HG03196 (cell line): ENCODE measurements around the gene WDR27.

Source experiments
- ATAC-seq: cut with Tn5 transposase; IDR thresholded peaks from one replicate; pipeline ENCODE4 v1.9.1; 2021; ENCODE audit not compliant: unreplicated experiment

WDR27 gene

DNA sequence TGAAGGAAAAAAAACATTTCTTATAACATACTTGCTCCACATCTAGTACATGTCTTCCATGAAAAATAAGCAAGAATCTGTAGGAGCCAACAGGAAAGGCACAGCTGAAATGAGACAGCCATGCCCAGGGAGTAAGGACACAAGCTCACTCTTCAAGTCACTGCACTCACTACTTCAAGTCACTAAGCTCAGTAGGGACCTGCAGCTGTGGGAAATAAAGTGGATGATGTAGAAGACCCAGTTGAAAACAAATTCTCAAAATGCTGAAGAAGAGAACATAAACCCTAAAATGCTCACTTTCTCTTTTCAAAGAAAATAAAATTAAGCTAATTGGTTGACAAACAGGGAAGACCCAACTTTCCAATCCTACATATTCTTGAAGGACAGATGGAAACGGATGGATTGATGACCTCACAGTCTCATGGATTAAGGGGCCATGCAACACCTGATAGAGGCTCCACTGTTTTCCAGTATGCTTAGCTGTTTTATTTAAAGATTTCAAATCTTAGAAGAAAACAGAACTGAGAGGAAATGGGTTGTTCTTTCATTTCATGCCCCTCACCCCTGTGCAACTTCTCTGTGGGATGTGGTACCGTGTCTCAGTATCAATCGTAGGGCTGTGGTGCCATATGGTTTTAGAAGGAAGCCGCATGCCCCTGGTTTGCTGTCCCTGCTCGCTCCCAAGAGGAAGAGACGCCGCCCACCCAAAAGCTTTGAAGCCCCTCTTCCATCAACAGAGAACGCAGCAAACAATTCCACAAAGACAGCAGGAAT, 133.3 kb downstream of the WDR27 start:
- ATAC-seq = no peak

- ATAC-seq = no peak
Observed at GRCh38 chr6:169567819-169568218, 134.0 kb downstream of the WDR27 start.

- no peak for ATAC-seq
Observed at GRCh38 chr6:169566961-169567750, 134.7 kb downstream of the WDR27 start.

DNA sequence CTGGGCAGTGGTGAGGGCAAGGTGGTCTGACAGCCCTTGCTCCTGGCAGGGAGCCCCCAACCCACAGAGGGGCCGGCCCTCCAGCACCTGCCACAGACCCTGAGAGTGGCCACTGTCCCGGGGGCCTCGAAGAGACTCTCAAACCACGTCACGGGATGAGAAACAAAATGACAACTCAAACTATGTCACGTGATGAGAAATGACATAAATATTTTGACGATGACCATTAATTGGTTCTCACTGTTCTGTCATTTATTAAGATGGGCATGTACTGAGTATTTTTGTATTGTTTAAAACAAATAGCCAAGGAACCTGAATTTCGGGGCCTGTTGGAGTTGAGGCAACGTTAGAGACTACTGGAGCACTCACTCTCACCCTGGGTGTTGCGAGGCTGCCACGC, 135.5 kb downstream of the WDR27 start:
- ATAC-seq = no peak

DNA sequence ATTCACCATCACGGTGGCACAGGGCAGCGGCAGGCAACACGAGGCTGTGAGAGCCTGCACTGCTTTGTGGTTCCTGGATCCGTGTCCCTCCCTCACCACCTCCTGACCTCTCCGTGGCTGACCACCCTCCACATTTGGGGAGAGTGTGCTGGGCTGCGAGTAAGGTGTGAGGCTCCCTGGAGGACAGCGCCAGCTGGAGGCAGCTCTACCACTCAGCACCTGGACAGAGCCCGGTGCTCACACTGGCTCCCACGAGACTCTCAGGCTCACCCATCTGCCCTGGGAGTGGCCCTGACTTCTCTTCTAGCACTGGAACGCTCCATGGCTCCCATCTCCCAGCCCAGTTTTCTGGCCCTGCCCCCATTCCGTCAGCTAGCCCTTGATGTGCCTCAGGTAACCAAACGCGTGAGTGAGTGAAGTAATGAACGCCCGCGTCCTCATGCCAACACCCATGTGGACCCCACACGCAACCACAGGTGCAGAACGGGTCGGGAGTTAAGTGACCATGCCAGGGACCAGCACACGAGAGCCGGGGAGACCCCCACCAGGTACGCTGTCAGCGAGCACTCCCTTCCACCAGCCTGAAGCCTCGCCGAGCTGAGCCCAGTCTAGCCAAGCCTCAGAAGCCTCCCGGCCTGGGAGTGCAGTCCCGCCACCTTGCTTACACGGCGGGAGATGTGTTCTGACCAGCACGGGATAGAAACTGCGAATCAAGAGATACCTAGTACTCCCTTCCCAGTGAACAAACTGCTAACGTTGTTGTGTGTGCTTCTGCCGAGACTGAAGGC, 137.2 kb downstream of the WDR27 start:
- no peak for ATAC-seq

- no peak for ATAC-seq
Observed at GRCh38 chr6:169561665-169562064, 140.2 kb downstream of the WDR27 start.

GRCh38 chr6:169559592-169559991, 142.2 kb downstream of the WDR27 start:
- no peak for ATAC-seq

DNA sequence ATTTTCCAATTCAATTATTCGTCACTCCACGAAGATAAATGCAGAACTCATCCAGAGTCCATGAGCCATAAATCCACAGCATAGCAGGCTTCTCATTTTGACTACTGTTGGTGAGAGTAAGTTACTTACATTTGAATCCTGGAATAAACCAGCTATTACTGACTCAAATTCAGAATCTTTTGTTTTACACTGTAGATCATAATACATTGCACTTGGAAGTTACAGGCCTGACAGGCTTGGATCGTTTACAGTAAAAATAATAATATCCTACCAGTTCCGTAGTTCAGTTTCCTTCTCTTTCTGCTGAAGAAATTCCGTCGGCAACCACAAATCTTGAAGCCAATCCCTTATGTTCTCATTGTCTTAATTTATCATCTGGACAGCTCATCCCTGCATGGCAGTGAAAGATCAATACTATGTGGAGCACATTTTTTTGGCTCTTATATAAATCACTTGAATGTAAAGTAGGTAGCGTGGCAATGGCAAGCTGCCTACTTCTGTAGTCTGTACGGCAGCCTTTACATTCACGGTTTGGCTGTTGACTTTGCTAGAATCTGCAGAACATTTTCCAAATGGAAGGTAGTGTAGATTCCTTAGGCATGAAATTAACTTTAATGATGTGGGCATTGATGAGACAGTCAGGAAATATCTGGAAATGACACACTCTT, 142.9 kb downstream of the WDR27 start:
- ATAC-seq = no peak

DNA sequence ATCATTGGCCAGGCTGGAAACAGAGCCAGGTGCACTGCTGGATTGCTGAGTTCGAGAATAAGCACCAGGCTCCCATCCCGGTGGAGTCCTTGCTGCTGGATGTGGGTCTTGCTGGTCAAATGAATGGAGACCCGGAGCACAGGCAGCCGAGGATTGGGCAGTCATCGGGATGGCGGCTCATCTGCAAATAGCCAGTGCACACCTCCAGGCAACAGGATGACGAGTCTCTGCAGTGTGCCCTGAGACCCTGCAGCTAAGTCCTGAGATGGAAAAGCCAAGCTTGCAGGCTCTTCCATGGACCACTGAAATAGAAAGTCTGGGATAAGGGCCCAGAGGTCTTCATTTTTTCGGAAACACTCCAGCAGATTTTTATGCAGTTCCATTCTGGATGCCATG, 143.5 kb downstream of the WDR27 start:
- no peak for ATAC-seq

- ATAC-seq = no peak
Observed at GRCh38 chr6:169557887-169558286, 143.9 kb downstream of the WDR27 start.

DNA sequence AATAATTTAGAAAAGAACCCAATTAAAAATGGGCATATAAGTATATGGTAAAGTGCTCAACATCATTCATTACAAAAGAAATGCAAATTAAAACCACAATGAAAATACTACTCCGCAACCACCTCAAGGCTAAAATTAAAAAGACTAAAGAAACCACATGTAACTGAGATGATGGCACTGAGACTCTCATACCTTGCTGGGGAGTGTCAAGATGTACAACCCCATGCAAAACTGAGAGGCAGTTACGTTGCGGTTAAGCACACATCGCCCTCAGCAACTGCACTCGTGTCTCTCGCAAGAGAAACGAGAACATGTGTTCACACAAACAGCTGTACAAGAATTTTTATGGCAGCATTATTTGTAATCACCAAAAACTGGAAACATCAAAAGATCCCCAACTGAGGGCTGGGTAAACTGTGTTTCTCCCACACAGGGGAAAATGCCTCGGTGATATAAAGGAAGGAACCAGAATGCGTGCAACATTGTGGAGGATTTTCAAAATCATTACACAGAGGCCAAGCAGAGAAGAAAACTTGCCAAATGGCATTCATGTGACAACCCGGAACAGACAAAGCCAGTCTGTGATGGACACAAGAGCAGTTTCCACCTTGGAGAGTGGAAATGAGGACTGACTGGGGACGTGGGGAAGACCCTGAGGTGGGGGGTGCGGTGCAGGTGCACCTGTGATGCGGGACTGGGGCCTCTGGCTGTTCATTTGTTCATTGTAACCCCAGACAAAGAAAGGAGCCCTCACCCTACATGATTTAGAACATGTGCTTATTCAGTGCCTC, 144.9 kb downstream of the WDR27 start:
- peak; percentile 100 for ATAC-seq

DNA sequence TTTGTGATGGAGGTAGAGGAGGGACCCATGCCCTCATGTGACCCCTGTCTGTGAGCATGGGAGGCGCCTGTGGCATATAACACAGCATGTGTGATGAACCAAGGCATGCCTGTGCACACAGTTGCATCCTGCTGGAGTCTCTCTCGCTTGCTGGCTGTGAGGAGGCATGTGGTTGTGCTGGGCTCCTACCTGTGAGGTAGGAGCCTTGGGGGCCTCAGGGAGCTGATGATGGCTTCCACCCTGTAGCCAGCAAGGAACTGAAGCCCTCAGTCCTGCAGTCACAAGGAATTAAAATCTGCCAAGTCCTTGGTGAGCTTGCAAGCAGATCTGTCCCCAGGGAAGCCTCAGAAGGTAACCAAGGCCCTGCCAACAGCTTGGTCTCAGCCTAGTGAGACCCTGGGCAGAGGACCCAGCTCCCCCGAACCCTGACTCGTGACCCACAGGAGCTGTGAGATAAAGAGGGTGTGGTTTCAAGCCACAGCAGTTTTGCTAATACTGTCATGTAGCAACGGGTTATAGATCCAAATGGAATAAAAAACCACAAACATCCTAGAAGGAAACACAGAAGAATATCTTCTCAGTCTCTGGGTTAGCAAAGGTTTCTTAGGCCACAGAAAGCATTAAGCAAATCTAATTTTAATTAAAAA, 145.7 kb downstream of the WDR27 start:
- no peak for ATAC-seq

DNA sequence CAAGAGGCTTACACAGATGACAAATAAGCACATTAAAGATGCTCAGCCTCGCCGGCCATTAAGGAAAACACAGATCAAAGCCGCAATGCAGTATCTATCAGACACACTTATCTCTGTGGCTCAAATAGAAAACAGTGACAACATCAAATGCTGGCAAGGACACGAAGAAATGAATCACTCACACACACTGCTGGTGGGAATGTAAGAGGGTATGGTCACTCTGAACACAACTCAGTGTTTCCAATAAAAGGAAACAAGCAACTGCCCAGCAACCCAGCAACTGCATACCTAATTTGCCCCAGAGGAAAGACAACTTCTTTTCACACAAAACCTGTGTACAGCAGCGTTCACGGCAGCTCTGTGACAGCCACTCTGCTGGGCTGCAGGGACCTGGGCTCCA, 155.8 kb downstream of the WDR27 start:
- ATAC-seq = no peak

DNA sequence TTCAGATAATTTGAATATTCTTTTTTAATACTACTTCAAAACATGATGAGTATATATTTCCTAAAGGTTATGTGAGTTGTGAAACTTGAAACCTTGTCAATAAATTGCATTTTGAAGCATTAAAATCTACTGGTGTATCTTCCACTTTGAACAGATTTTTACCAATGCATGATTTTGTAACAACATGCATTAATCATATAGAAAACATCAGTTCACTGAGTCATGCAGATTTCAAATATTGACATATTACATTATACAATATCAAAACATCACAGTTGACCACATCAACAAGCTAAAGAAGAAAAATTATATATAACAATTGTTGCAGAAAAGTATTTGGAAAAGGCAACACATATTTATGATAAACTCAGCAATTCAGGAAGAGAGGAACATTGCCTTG, 158.1 kb downstream of the WDR27 start:
- ATAC-seq = no peak

DNA sequence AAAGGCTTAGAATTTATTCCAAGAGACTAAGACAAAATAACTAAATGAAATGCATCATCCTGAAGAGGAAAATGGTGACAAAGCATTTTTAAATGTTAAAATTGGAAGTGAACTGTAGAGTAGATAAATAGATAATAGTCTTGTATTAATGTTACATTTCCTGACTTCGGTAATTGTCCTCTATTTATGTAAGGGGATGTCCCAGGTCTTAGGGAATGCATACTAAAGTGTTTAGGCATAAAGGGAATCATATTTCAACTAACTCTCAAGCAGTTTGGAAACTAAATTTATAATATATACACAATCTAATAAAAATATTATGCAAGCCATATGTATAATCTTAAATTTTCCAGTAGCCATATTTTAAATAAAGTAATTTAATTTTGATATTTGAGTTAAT, 159.3 kb downstream of the WDR27 start:
- no peak for ATAC-seq

DNA sequence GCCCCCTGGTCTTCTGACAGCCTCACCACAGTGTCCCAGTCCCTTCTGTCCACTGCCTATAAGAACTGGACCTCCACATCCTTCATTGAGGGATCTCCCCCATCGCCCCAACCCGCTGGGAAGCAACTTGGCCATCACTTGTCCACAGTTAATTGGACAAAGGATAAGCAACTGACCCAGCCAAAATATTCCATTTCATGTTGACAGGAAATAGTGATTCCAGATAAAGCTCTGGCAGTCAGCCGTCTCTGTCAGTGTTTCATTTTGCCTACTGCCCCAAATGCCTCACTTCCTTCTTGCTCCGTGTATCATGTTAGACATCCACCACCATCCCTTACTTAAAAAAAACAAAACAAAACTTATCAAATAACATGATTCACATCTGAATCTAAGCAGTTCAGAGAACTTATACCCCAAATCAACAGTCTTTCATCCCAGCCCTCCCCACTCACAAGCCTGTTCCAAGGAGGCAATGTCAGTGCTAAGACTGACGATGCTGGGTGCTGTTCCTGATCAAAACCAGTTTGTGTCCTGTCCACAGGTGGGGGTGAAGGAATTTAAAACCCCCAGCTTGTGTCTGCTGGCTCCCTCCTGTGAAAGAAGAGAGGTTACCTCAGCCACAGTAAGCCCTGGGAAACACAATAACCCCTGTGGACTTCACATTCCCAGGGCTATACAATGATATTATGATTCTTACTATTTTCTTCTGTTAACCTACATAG, 162.5 kb downstream of the WDR27 start:
- ATAC-seq = no peak

DNA sequence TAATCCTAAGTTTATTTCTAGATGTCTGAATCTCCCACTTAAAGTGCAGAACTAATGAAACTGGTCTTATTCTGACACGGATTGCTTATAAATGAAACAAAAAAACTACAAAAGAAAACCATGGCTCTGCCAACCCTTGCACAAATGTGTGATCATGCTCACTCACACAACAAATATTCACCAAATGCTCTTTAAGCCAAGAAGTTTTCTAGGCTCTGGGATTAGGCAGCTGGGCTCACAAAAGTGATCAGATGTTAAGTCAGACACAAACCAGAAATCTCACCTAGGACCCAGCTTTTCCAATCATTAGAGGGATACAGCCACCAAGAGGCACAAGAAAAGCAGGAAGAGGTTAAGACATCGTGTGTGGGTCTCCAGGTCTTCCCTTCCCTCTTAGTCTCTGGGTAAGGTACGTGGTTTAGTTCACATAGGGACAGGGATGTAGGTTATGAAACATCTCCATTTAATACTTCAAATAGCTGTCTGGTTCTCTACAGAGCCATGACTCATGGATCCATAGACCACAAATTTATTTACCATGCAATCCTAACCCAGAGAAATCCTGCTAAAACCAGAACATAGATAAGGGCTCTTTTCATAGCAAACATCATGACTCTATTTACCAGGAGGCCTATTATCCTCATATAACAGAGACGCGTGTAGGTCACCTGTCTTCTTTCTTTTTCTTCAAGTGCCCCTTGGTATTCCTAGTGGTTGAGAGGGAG, 165.2 kb downstream of the WDR27 start:
- no peak for ATAC-seq

- ATAC-seq = no peak
Observed at GRCh38 chr6:169534039-169534421, 167.8 kb downstream of the WDR27 start.
